Coronary artery (tissue), 2 donors: ENCODE data around the gene QSOX2.
"Not testable (repeated sequence)": the region's sequence is repeated elsewhere in the genome, so short reads cannot be mapped to it uniquely, and the experiment has no call there.

Experiments
- DNase-seq: peaks from one replicate; pipeline ENCODE4 v3.0.0-alpha.2; 2017; ENCODE audit warnings: low spot score
- H3K27ac ChIP-seq, 2 donors: fragments of 200-600 bp; sonication (generic); one replicate each; pipeline ENCODE4 v1.5.1; 2016 to 2019
- H3K4me3 ChIP-seq: fragments of 200-600 bp; sonication (generic); 2 replicates; pipeline ENCODE4 v1.5.1; 2016; ENCODE audit warnings: mild to moderate bottlenecking, moderate library complexity
- CTCF ChIP-seq: fragments of 200-600 bp; sonication (generic); IDR thresholded peaks from one replicate; pipeline ENCODE4 v1.5.1; 2019; ENCODE audit warnings: antibody characterized with exemption

QSOX2 gene

GRCh38 chr9:136268318-136268717 is 22.7 kb upstream of the QSOX2 start:
- no peak for TF ChIP-seq CTCF
- Histone ChIP-seq H3K27ac (no peak overlapping the region), H3K4me3 (no peak overlapping the region)
- no peak for DNase-seq

DNA sequence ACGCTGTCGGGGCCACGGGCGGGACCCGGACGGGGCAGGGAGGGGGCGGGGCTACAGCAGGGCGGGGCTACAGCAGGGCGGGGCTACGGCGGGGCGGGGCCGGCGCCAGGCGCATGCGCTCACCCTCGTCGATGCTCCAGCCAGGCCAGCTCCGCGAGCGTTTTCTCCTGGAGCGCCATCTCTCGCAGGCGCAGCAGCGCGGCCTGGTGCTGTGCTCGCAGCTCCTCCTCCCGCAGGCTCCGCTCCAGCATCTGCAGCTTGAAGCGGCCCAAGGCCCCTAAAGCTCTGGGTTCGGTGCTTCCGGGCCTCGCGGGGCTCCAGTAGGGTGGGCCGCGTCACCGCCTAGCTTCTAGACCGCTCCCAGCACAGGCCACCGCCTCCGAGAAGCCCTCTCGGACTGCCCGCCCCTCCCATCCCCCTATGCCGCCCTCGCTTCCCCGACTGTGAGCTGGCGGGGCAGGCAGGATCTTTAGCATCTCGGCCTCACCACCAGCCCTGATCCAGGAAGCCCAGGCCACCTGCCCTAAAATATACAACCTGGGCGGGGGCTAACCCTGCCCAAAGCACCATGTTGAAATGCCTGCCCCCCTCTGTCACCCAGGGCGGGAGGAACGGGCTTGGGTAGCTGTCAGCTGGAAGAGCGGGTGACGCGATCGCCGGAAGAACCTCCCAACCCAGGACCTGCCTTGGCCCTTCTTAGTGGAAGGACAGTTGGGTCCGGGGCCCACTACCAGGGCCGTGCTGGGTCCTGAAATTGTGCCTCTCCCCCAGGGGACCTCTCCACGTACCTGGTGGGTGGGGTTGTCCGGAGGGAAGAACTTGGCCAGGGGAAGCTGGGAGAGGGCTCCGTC is 21.9 kb upstream of the QSOX2 start:
- TF ChIP-seq CTCF: no peak
- Histone ChIP-seq H3K27ac (peak overlapping the region in 1 of 2 donors; percentile 50), H3K4me3 (peak overlapping the region; percentile 70)
- no peak for DNase-seq

DNA sequence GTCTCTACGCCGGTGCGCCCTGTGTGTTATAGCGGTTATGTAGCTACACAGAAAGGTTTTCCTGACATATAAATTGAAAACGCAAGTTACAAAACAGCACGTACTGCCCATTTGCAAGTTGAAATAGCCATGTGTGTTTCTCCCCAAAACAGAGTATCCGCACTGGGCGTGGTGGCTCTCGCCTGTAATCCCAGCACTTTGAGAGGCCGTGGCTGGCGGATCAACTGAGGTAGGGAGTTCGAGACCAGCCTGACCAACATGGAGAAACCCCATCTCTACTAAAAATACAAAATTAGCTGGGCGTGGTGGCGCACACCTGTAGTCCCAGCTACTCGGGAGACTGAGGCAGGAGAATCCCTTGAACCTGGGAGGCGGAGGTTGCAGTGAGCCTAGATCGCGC is 21.0 kb upstream of the QSOX2 start:
- not testable (repeated sequence) for H3K27ac ChIP-seq, DNase-seq
- H3K4me3 ChIP-seq: peak overlapping the region; percentile 70

DNA sequence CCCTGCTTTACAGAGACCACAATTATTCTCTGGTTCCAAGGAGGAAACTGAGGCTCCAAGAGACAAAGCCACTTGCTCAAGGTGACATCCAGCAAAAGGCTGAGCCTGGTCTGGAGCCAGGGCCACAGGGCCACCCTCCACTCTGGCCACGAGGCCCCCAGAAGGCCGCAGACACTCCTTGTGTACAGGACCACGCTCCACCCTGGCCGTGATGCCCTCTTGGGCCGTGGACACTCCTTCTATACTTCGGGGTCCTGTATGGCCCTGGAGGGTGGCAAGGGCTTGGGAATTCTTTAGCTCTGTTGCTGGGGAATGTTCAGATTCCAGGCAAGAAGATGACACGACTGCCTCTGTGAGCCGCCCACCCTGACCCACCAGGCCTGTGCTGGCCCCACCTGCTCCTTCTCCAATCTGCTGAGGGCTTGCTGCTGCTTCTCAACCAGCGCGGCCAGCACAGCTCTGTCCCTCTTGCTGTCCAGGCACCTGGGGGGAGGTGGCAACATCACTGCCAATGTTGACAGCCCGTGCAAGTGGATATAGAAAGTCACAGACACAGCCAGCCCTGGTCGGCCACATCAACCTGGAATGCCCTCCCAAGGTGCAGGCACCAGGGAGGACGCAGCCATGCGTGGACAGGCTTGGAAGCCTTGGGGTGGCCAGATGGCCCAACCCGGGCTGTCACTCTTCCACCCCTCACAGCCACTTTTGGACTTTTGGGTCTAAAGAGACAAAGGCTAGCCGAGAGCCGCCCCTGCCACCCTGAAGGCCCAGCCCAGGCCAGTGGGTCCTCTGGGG is 20.1 kb upstream of the QSOX2 start:
- Histone ChIP-seq H3K4me3 (no peak overlapping the region), H3K27ac (no peak overlapping the region)
- DNase-seq: no peak
- TF ChIP-seq CTCF: no peak

GRCh38 chr9:136264441-136265405 is 19.1 kb upstream of the QSOX2 start:
- Histone ChIP-seq H3K27ac (no peak overlapping the region), H3K4me3 (no peak overlapping the region)
- DNase-seq: no peak
- TF ChIP-seq CTCF: no peak

DNA sequence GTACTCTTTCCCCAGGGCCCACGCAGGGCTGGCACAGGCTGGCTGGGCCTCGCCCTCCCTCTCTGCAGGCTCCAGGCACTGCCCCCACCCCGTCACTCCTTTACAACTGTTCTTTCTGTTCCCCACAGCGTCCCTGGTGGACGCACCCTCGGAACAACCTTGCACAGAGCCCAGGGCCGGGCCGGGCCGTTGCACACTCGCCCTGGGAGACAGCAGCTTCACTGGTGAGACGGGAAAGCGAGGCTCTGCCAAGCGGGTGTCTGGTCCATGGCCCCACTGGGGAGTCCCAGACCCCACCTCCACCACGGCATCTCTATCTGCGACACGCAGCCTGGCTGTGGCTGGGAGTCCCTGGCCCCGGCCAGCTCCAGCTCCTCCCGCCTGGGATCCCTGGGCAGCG is 18.4 kb upstream of the QSOX2 start:
- Histone ChIP-seq H3K27ac (no peak overlapping the region), H3K4me3 (no peak overlapping the region)
- DNase-seq: no peak
- TF ChIP-seq CTCF: no peak
